Thyroid gland (tissue), 4 donors: ENCODE measurements around the gene BICD1.

Experiments
- CTCF ChIP-seq, 6 experiments: fragments of 200-600 bp in 3 of 6; fragments of 450-650 bp in 3 of 6; sonication (generic) in 3 of 6; IDR thresholded peaks; one replicate each; pipeline ENCODE4 v1.5.1; 2016 to 2019; ENCODE audit warnings: antibody characterized with exemption in 6 of 6, mild to moderate bottlenecking in 2 of 6, inconsistent platforms in 1 of 6, moderate library complexity in 1 of 6
- POLR2A ChIP-seq, 2 donors: fragments of 450-650 bp; IDR thresholded peaks; one replicate each; pipeline ENCODE4 v1.6.1; 2017; ENCODE audit warnings: antibody characterized with exemption in 2 of 2, mild to moderate bottlenecking in 2 of 2, moderate library complexity in 1 of 2

- no peak for TF ChIP-seq CTCF (IDR thresholded peaks at IDR 0.05)
- no peak for TF ChIP-seq POLR2A (IDR thresholded peaks at IDR 0.05)
Observed at GRCh38 chr12:32159925-32160324, 53.3 kb downstream of the BICD1 start.
